T-helper 1 cell treated with Interleukin-12 subunit alpha and Interleukin-12 subunit beta and Interleukin-4 antibody, amounts not matched to agents 30 ng/mL and 1 ng/mL, for 36 hours (primary cell): Measurements from ENCODE around the gene BIRC2. TPM values are rescaled to one million over a fixed set of nuclear protein-coding genes. Genes with fewer than 3 reads are reported as not detected.

ENCODE experiments used
- intact Hi-C: fragments of 100-400 bp; cut with micrococcal nuclease; formaldehyde crosslinking; loops from one replicate; pipeline ENCODE4 v1.15.1; 2024
- total RNA-seq: library from RNA; stranded (reverse); gene quantifications from 2 replicates; pipeline ENCODE4 v1.2.3, GENCODE V29; 2022

BIRC2 gene
- total RNA-seq, 1 donor from 2014 or later = 36.9 TPM

DNA sequence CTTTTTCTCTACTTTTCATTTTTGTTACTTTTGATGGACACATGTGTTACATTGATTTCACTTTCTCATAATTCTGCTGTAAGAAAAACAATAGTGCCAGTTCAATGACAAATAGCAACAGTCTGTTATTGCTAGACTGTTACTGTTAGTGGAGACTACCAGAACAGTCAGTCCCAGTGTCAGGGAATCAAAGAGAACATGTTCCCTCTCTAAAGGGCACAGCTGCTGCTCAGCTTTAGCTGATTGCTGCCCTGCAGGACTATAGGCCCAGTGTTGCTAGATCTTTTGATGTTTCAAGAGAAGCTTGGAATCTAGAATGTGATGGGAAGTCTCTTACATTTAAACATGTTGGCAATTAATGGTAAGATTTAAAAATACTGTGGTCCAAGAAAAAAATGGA lies 26.3 kb upstream of the BIRC2 start:
- intact Hi-C loops = no loop called here

DNA sequence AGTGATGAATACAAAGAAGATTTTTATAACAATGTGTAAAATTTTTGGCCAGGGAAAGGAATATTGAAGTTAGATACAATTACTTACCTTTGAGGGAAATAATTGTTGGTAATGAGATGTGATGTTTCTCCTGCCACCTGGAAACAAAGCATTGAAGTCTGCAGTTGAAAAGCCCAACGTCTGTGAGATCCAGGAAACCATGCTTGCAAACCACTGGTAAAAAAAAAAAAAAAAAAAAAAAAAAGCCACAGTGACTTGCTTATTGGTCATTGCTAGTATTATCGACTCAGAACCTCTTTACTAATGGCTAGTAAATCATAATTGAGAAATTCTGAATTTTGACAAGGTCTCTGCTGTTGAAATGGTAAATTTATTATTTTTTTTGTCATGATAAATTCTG lies 24.5 kb upstream of the BIRC2 start:
- intact Hi-C loops = loop anchor here (1.0 kb wide), 3 partner anchors 8 to 34 kb away; no protein-coding TSS in a partner anchor

DNA sequence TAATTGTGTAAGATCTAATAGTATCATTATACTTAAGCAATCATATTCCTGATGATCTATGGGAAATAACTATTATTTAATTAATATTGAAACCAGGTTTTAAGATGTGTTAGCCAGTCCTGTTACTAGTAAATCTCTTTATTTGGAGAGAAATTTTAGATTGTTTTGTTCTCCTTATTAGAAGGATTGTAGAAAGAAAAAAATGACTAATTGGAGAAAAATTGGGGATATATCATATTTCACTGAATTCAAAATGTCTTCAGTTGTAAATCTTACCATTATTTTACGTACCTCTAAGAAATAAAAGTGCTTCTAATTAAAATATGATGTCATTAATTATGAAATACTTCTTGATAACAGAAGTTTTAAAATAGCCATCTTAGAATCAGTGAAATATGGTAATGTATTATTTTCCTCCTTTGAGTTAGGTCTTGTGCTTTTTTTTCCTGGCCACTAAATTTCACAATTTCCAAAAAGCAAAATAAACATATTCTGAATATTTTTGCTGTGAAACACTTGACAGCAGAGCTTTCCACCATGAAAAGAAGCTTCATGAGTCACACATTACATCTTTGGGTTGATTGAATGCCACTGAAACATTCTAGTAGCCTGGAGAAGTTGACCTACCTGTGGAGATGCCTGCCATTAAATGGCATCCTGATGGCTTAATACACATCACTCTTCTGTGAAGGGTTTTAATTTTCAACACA lies 23.3 kb upstream of the BIRC2 start:
- intact Hi-C loops = no loop called here

GRCh38 chr11:102325088-102325487 lies 21.9 kb upstream of the BIRC2 start:
- intact Hi-C loops = no loop called here

GRCh38 chr11:102328748-102329147 lies 18.3 kb upstream of the BIRC2 start:
- intact Hi-C loops = no loop called here

GRCh38 chr11:102330231-102330630 lies 16.8 kb upstream of the BIRC2 start:
- intact Hi-C loops = loop anchor here (1.0 kb wide), 1 partner anchor 8 kb away; no protein-coding TSS in a partner anchor

GRCh38 chr11:102331341-102331740 lies 15.7 kb upstream of the BIRC2 start:
- intact Hi-C loops = no loop called here

GRCh38 chr11:102332611-102332994 lies 14.4 kb upstream of the BIRC2 start:
- intact Hi-C loops = no loop called here

DNA sequence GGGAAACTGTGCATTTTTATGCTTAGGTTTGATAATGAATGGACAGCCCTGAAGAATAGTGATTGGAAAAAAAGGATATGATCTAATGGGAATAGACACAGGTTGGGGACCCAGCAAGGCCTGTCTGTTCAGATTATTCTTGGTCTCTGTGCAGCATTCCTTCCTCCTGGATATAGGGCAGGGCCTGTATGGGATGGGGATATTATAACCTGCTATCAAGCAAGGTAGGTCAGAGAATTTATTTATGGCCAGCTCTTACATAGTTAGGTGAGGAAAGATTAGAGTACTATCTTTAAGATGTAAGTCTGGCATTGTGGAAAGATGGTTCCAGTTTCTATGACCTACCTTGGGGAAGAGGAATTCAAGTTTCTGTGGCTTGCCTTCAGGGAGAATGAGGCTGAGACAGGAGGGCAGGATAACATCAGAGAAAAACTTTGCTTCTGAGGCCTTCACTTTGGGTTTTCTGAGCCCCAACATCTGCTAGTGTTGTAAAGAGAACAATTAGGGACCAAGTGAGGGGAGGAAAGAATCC lies 8.5 kb upstream of the BIRC2 start:
- intact Hi-C loops = no loop called here

DNA sequence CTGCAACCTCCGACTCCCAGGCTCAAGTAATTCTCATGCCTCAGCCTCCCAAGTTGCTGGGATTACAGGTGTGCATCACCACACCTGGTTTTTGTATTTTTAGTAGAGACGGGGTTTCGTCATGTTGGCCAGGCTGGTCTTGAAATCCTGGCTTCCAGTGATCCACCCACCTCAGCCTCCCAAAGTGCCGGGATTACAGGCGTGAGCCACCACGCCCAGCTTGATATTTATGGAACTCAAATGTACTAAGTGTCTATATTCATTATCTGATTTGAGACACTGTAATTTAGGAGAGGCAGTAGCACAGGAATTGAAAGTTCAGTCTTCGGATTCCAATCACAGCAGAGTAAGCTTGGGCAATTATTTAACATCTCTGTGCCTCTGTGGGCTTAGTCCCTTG lies 5.7 kb upstream of the BIRC2 start:
- intact Hi-C loops = loop anchor here (1.0 to 10.0 kb wide), 6 partner anchors 53 to 427 kb away; partner anchors contain the start of genes ANGPTL5 and CEP126

GRCh38 chr11:102341844-102342318 lies 5.1 kb upstream of the BIRC2 start:
- intact Hi-C loops = loop anchor here (1.0 to 10.0 kb wide), 6 partner anchors 54 to 427 kb away; partner anchors contain the start of genes ANGPTL5 and CEP126

DNA sequence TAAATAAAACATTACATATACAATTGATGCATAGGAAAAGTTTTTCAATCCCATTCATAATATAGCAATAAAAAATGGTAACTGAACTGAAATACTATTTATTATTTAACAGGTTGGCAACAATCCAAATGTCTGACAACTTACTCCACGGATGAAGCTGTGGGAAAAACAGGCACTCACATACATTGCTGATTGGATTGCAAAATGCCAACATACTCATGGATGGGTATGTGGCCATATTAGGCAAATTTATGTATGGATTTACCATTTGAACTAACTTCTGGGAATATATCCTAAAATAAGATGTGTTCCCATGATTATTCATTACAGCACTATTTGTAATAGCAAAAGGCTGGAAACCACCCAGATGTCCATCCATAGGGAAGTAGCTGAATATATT lies 3.2 kb upstream of the BIRC2 start:
- intact Hi-C loops = loop anchor here (10.0 kb wide), 1 partner anchor 429 kb away; the partner anchor contains the start of genes ANGPTL5 and CEP126

- intact Hi-C loops = loop anchor here (1.0 to 10.0 kb wide), 6 partner anchors 51 to 761 kb away; partner anchors contain the start of genes ANGPTL5, CEP126 and DYNC2H1
Measured at GRCh38 chr11:102345904-102346303, 1.1 kb upstream of the BIRC2 start.

- intact Hi-C loops = loop anchor here (1.0 to 10.0 kb wide), 6 partner anchors 50 to 761 kb away; partner anchors contain the start of genes ANGPTL5, CEP126 and DYNC2H1
Measured at GRCh38 chr11:102346456-102346747, 612 bp upstream of the BIRC2 start.

- intact Hi-C loops = loop anchor here (1.0 to 10.0 kb wide), 12 partner anchors 14 to 760 kb away; partner anchors contain the start of genes ANGPTL5, BIRC3, CEP126 and DYNC2H1
Measured at GRCh38 chr11:102347462-102348370, 702 bp downstream of the BIRC2 start.

- intact Hi-C loops = no loop called here
Measured at GRCh38 chr11:102357116-102357515, 10.1 kb downstream of the BIRC2 start.

GRCh38 chr11:102359372-102359771 lies 12.4 kb downstream of the BIRC2 start:
- intact Hi-C loops = no loop called here

GRCh38 chr11:102360681-102361080 lies 13.7 kb downstream of the BIRC2 start:
- intact Hi-C loops = loop anchor here (1.0 kb wide), 2 partner anchors 7 to 13 kb away; partner anchors contain the start of gene BIRC2

- intact Hi-C loops = loop anchor here (1.0 kb wide), 2 partner anchors 8 to 14 kb away; partner anchors contain the start of gene BIRC2
Measured at GRCh38 chr11:102361086-102362031, 14.3 kb downstream of the BIRC2 start.

DNA sequence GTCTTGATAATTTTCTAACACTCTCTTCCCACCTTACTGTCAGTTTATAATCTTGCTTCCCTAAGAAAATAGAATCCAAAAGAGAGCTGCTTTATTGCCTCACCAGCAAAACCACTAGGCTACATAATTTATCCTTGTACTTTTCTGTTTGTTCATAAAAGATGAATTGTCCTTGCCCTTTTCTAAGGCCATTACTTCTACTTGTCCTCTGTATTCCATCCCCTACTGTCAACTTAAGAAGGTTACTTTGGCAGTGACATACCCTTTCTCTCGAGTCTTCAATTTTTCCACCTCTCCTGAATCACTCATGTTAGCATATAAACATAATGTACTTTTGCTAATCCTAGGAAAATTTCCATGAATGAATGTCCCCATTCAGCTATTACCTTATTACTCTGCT lies 18.0 kb downstream of the BIRC2 start:
- intact Hi-C loops = no loop called here
